ENCODE data around the gene CRIM1.

GRCh38 chr2:36596397-36596796 lies 240.8 kb downstream of the CRIM1 start:
- TF ChIP-seq, protein P1, sequence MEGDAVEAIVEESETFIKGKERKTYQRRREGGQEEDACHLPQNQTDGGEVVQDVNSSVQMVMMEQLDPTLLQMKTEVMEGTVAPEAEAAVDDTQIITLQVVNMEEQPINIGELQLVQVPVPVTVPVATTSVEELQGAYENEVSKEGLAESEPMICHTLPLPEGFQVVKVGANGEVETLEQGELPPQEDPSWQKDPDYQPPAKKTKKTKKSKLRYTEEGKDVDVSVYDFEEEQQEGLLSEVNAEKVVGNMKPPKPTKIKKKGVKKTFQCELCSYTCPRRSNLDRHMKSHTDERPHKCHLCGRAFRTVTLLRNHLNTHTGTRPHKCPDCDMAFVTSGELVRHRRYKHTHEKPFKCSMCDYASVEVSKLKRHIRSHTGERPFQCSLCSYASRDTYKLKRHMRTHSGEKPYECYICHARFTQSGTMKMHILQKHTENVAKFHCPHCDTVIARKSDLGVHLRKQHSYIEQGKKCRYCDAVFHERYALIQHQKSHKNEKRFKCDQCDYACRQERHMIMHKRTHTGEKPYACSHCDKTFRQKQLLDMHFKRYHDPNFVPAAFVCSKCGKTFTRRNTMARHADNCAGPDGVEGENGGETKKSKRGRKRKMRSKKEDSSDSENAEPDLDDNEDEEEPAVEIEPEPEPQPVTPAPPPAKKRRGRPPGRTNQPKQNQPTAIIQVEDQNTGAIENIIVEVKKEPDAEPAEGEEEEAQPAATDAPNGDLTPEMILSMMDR (conservative IDR thresholded peaks at IDR 0.05), result no peak
- no peak for TF ChIP-seq ZFX (IDR thresholded peaks at IDR 0.05)

Data from C4-2B (cell line).